22Rv1 (cell line): ENCODE measurements around the gene CLHC1.
"Not testable (repeated sequence)": the region's sequence is repeated elsewhere in the genome, so short reads cannot be mapped to it uniquely, and the experiment has no call there.

Source experiments
- H3K27ac ChIP-seq: fragments of 450-650 bp; 2 replicates; pipeline ENCODE4 v1.5.1; 2017
- ZFX ChIP-seq: fragments of 450-650 bp; IDR thresholded peaks from 2 replicates; pipeline ENCODE4 v1.6.1; 2017; ENCODE audit warnings: antibody characterized with exemption, borderline replicate concordance
- TF ChIP-seq, protein P1 (sequence below): fragments of 450-650 bp; IDR thresholded peaks from 2 replicates; pipeline ENCODE4 v1.5.1; 2017; ENCODE audit warnings: mild to moderate bottlenecking

The CLHC1 gene

DNA sequence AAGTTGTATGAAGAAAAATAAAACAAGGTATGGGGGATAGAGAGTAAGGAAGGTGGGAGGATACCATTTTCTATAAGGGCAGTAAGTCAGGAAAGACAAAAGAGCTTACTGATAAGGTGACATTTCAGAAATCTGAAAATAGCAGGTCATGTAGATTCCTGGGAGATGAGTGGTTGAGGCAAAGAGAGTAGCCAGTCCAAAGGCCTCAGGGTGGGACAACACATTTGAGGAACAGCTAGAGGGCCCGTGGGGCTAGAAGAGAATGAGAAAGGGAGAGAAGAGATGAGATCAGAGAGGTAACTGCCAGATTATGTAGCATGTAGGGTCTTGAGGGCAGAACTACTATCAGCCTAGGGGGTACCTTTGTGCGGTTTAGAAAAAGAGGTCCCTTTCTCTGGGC, 2.9 kb downstream of the CLHC1 start:
- TF ChIP-seq ZFX = no peak
- TF ChIP-seq, protein P1, sequence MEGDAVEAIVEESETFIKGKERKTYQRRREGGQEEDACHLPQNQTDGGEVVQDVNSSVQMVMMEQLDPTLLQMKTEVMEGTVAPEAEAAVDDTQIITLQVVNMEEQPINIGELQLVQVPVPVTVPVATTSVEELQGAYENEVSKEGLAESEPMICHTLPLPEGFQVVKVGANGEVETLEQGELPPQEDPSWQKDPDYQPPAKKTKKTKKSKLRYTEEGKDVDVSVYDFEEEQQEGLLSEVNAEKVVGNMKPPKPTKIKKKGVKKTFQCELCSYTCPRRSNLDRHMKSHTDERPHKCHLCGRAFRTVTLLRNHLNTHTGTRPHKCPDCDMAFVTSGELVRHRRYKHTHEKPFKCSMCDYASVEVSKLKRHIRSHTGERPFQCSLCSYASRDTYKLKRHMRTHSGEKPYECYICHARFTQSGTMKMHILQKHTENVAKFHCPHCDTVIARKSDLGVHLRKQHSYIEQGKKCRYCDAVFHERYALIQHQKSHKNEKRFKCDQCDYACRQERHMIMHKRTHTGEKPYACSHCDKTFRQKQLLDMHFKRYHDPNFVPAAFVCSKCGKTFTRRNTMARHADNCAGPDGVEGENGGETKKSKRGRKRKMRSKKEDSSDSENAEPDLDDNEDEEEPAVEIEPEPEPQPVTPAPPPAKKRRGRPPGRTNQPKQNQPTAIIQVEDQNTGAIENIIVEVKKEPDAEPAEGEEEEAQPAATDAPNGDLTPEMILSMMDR = no peak

DNA sequence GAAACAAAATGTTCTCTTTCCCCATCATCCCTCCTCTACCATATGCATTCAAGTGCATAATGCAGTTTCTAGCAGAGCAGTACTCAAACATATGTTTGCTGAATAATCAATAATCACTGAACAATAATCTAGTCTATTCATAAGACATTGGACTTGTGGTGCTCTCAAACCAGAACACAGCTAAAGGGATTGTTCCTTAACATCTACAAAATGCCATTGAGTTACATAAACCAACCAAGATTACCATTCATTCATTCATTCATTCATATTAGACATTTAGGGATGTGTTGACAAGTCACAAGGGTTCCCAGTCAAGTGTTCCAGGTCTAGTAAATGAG, 3.9 kb downstream of the CLHC1 start:
- H3K27ac ChIP-seq = no peak overlapping the region
- no peak for TF ChIP-seq ZFX
- TF ChIP-seq, protein P1 = no peak

More for the DNA sequence above, 2.9 kb downstream of the CLHC1 start:
- no peak overlapping the region for H3K27ac ChIP-seq

DNA sequence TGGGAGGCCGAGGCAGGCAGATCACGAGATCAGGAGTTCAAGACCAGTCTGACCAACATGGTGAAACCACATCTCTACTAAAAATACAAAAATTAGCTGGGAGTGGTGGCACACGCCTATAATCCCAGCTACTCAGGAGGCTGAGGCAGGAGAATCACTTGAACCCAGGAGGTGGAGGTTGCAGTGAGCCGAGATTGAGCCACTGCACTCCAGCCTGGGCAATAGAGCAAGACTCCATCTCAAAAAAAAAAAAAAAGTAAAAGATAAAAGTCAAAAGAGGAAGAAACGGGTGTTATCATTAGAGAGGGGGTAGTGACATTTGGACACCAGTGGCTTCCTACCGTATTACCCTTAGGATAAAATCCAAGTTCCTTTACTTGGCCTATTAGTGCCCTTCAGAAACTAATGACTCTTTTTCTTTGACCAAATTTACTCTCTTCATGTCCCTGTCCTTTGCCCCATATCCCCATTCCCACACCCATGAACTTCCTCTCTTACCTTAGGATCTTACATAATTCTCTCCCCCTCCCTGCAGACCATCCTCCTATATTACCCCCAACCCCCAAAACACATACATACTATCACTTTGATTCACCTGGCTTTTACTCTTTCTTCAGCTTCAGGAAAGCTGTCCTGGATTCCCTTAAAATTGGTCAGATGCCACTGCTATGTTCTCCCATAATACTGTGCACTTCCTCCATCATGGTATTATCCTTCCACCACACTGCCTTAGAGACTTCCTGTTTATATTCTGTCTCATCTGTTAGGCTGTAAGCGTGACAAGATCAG, 4.5 kb downstream of the CLHC1 start:
- not testable (repeated sequence) for H3K27ac ChIP-seq

DNA sequence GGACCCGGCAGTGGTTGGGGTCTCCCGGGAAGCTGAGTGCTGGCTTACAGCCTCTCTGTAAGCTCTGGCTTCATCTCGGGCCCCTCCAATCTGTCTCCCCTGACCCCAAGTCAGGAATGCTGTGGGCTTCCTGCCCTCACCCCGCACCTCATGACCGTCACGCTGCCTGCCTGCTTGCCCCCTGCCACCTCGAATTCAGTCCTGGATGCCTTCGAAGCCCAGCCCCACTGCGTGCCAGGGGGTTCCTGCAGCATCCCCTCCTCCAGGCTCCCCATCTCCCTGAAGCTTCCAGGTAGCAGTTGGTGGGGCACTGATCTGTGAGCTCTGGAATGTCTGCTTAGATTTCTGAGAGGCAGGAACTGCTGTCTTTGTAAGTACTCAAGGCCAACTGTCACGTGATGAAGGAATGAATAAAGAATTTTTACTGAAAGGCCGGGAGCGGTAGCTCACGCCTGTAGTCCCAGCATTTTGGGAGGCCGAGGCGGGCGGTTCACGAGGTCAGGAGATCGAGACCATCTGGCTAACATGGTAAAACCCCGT, 6.5 kb downstream of the CLHC1 start:
- TF ChIP-seq ZFX = no peak
- TF ChIP-seq, protein P1 = no peak
- H3K27ac ChIP-seq = no peak overlapping the region

DNA sequence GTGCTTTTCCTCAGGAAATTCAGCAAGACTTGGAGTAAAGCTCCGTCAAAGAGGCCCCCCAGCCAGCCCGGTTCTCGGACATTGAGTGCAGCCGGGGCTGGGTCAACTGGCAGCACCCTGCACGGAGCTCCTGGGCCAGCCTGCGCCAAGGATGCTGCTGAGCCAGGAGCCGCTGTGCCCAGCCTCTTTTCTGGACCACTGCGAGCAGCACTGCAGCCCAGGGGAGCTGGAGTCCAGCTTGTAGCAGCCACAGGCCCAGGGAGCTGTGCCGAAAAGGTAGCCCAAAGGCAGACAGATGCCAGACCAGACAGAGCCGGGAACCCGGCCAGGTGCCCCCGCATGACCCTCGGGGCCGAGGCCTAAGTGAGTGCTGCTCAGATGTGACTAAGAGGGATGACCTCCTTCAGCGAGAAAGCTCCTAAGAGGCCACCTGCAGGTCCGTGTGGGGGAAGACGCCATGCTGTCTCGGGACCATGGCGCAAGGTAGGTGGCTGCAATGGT, 7.3 kb downstream of the CLHC1 start:
- no peak for TF ChIP-seq ZFX
- TF ChIP-seq, protein P1 = no peak

DNA sequence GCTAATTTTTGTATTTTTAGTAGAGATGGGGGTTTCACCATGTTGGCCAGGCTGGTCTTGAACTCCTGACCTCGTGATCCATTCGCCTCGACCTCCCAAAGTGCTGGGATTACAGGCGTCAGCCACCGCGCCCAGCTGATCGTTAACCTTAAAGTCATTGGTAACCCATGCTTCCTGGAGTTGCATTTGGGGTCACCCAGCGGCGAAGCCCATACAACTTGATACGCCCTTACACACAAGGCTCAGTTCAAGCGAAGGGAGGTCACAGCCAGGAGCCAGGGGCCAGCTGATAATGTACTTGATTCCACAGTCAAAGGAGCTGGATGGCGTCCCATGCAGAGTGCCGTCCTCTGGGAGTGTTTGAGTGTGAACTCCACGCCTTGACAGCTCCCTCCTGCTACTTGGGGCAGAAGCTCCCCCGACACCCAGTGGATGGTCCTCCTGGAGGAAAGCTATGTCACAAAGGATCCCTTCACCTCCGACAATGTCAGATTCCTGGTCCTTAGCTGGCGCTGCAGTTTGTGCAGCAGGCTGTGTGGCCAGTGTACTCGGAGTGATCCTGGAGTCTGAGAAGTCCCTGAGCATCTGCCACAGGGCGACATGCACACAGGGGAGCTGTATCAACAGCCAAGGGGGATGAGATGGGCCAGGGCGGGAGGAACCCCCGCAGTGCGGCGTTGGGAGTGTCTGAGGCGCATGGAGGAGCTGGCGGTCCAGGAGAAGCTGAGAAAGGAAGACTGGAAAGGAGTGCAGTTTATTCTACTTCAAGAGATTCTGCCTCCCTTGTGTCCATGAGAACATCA, 7.9 kb downstream of the CLHC1 start:
- TF ChIP-seq ZFX = no peak
- TF ChIP-seq, protein P1 = no peak

More for the DNA sequence above, 7.3 kb downstream of the CLHC1 start:
- H3K27ac ChIP-seq = no peak overlapping the region

DNA sequence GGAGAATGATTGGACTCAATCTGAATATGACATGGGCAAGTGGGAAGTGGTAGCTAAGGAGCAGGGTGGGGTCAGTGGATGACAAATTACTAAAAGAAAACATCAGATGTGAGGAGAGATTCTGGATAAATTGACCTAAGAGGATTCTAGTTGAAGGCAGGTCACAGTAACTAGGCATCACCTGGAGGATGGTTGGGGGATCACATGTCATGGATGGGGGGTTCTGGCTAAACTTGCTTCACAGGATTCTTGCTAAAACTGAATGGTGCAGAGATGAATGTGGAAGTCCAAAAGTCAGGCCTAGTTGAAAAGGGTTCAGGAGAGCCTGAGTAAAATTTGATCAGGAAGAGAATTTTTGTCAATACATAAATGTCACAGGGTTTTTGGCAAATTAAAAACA, 18.3 kb downstream of the CLHC1 start:
- no peak for TF ChIP-seq ZFX
- TF ChIP-seq, protein P1 = no peak

More for the DNA sequence above, 7.9 kb downstream of the CLHC1 start:
- H3K27ac ChIP-seq = peak overlapping the region; percentile 85

More for the DNA sequence above, 18.3 kb downstream of the CLHC1 start:
- H3K27ac ChIP-seq = no peak overlapping the region
